ENCODE data around the gene RPS15. TPM values are rescaled to one million over a fixed set of nuclear protein-coding genes. Genes with fewer than 3 reads are reported as not detected.
A peak's percentile ranks its signal among the peaks of the same experiment; 100 is the strongest.

RPS15 gene
- polyA plus RNA-seq, 1 of the 3 experiments (the other 2 are of a cell fraction) = 3,749 TPM

DNA sequence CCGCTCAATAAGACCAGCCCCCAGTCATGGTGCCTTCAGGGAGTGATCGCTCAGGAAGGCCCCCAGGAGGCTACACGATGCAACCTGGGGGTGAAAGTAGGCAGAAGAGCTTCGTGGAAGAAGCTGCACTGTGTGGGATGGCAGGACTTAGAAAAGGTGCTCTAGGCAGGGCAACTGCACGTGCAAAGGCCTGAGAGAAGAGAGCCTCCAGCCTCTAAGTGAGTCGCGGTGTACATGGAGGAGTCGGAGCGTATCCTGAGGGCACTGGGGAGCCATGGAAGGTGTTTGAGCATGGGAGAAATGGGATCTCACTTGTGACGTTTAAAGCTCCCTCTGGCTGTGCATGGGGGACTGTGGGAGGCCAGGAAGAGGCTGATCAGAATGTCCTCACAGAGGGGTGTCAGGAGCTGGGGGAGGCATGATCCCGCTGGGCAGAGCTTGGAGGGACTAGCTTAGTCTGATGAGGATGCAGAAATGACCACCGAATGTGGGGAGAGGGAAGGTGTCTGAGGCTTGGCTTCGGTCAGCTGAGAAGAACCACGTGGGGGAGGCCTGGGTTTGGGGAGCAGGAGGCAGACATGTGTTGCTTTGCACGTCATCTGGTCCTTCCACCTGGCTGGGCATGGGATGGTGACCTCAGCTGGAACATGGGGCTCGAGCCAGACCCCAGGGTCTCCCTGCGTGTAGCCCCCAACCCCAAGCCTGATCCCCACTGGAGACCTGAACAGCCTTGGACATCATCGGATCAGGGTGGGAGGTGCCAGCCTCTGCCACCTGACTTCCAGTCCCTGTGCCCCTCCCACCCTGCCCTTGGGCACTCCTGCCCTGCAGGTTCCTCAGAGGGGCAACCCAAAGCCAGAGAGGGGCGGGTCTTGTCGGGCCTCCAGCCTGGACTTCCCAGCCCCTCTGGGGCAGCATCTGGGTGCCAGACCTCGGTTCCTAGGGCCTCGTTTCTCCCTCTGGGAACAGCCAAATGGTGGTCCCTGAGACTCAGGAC, 12.8 kb downstream of the RPS15 start:
- Histone ChIP-seq H3K4me3 (ENCODE audit: low read depth in 2 of 2, low read length in 1 of 2) (peak overlapping the region; percentile 60 to 62), H3K4me1 (ENCODE audit: control insufficient read depth in 1 of 2, insufficient read depth in 2 of 2, low read depth in 1 of 2, low read length in 1 of 2) (peaks cover 0 to 46% of the 10 kb centered on the region in 2 experiments; a peak in 1 of 4 replicates), H3K4me2 (peak overlapping the region; percentile 80), H3K36me3 (replicated peaks in 1 of 2; ENCODE audit: control insufficient read depth in 1 of 2, insufficient read depth in 2 of 2, low read length in 1 of 2) (no peaks in the 10 kb centered on the region), H3K9ac (no peak overlapping the region), H3K27me3 (ENCODE audit: insufficient read depth) (no peaks in the 10 kb centered on the region), H3K9me3 (no peaks in the 10 kb centered on the region), H3K27ac (ENCODE audit: low read depth in 2 of 2, low read length in 1 of 2) (peak overlapping the region in 1 of 2 experiments; percentile 86; a peak in 2 of 4 replicates), H4K20me1 (ENCODE audit: insufficient read depth) (peaks cover 30% of the 10 kb centered on the region), H2AFZ (ENCODE audit: low read depth) (no peak overlapping the region), H3K9me2 (no peaks in the 10 kb centered on the region), H3F3A (replicated peaks; ENCODE audit: insufficient read depth) (peaks cover 19% of the 10 kb centered on the region), H3K79me2 (ENCODE audit: insufficient read depth) (no peaks in the 10 kb centered on the region)
- WGBS (ENCODE audit: low lambda C conversion rate) = 45% methylated on average over 12 of the region's 22 CpGs
- peak; percentile 69 for DNase-seq
- POLR2A ChIA-PET = interaction anchor here (0.6 to 1.9 kb wide), 6 partner anchors 20 to 182 kb away, joined by 3 to 8 read pairs (median 4); partner anchors contain the start of gene CIRBP
- no peak for TF ChIP-seq JUND (IDR thresholded peaks at IDR 0.05)
- peak; percentile 82 for TF ChIP-seq MXI1 (IDR thresholded peaks at IDR 0.05; ENCODE audit: low read depth, low read length)
- TF ChIP-seq, protein P1, sequence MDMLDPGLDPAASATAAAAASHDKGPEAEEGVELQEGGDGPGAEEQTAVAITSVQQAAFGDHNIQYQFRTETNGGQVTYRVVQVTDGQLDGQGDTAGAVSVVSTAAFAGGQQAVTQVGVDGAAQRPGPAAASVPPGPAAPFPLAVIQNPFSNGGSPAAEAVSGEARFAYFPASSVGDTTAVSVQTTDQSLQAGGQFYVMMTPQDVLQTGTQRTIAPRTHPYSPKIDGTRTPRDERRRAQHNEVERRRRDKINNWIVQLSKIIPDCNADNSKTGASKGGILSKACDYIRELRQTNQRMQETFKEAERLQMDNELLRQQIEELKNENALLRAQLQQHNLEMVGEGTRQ (IDR thresholded peaks at IDR 0.05; ENCODE audit: borderline replicate concordance, low read depth, low read length) = no peak
- CTCF ChIA-PET = interaction anchor here (0.6 to 1.5 kb wide), 1 partner anchor 185 kb away, joined by 4 to 6 read pairs; no protein-coding TSS in a partner anchor

DNA sequence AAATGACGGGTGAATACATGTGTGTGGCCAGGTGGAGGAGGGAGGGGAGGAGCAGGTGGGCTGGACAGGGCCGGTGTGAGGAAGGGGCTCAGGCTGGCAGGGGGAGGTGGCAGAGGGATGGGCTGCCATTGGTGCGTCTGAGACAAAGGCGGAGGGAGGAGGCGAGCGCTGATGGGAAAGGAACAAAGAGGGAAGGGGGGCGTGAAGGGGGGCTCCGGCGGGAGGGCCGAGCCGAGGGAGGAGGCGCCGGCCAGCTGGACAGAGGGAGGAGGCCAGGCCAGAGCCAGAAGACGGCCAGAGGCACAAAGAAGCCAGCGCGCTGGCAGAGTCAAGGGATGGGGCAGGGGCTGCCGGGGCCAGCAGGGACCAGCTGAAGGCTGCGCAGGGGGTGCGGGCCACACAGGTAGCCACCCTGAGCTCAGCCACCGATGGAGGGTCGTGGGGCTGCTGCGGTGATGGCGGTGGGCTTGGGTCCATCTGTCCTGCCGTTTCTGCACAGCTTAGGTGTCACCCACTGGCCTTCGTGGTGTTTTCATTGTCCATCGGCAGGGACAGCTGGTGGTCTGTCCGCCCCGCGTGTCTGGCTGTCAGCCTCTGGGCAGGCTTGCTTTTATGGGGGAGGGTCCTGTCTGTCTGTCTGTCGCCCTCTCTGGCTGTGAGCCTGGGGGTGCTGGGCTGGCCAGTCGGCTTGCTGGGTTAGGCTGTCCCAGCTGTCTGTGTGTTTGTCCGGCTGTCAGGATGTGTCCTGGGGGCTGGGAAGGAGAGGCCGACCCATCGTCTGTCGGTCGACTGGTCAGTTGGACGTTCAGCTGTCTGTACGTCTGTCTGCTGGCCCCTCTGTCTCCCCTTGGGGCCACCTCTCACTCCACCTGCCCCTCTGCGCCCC, 14.0 kb downstream of the RPS15 start:
- Histone ChIP-seq H2AFZ (ENCODE audit: low read depth) (no peak overlapping the region), H3K4me2 (peak overlapping the region; percentile 19; the same call in 1 of the 2 replicates), H3K4me1 (ENCODE audit: control insufficient read depth in 1 of 2, insufficient read depth in 2 of 2, low read depth in 1 of 2, low read length in 1 of 2) (peaks cover 0 to 43% of the 10 kb centered on the region in 2 experiments; a peak in 1 of 4 replicates), H3K36me3 (replicated peaks in 1 of 2; ENCODE audit: control insufficient read depth in 1 of 2, insufficient read depth in 2 of 2, low read length in 1 of 2) (no peaks in the 10 kb centered on the region), H4K20me1 (ENCODE audit: insufficient read depth) (peaks cover 25% of the 10 kb centered on the region), H3K9ac (no peak overlapping the region), H3K79me2 (ENCODE audit: insufficient read depth) (no peaks in the 10 kb centered on the region), H3K27me3 (ENCODE audit: insufficient read depth) (no peaks in the 10 kb centered on the region), H3K4me3 (ENCODE audit: low read depth in 2 of 2, low read length in 1 of 2) (peak overlapping the region in 1 of 2 experiments; percentile 60; a peak in 1 of 4 replicates), H3F3A (replicated peaks; ENCODE audit: insufficient read depth) (peaks cover 19% of the 10 kb centered on the region), H3K9me2 (no peaks in the 10 kb centered on the region), H3K9me3 (no peaks in the 10 kb centered on the region), H3K27ac (ENCODE audit: low read depth in 2 of 2, low read length in 1 of 2) (peak overlapping the region in 1 of 2 experiments; percentile 86; a peak in 2 of 4 replicates)
- TF ChIP-seq ELF1 (IDR thresholded peaks at IDR 0.05) (no peak), CHD2 (IDR thresholded peaks at IDR 0.05; ENCODE audit: low read length, partially characterized antibody) (no peak), MXI1 (IDR thresholded peaks at IDR 0.05; ENCODE audit: low read depth, low read length) (no peak), TEAD4 (IDR thresholded peaks at IDR 0.05; ENCODE audit: borderline replicate concordance, insufficient read depth) (no peak), GATA2 (CRISPR knock-in tag; IDR thresholded peaks at IDR 0.05) (no peak), FOSL2 (IDR thresholded peaks at IDR 0.05; ENCODE audit: borderline replicate concordance, low read depth) (no peak), FOXJ3 (CRISPR knock-in tag; IDR thresholded peaks at IDR 0.05) (no peak), NRF1 (IDR thresholded peaks at IDR 0.05; ENCODE audit: low read depth, low read length) (no peak)
- TF ChIP-seq, protein P2, sequence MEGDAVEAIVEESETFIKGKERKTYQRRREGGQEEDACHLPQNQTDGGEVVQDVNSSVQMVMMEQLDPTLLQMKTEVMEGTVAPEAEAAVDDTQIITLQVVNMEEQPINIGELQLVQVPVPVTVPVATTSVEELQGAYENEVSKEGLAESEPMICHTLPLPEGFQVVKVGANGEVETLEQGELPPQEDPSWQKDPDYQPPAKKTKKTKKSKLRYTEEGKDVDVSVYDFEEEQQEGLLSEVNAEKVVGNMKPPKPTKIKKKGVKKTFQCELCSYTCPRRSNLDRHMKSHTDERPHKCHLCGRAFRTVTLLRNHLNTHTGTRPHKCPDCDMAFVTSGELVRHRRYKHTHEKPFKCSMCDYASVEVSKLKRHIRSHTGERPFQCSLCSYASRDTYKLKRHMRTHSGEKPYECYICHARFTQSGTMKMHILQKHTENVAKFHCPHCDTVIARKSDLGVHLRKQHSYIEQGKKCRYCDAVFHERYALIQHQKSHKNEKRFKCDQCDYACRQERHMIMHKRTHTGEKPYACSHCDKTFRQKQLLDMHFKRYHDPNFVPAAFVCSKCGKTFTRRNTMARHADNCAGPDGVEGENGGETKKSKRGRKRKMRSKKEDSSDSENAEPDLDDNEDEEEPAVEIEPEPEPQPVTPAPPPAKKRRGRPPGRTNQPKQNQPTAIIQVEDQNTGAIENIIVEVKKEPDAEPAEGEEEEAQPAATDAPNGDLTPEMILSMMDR (IDR thresholded peaks at IDR 0.05) = no peak
- TF ChIP-seq, protein P3, sequence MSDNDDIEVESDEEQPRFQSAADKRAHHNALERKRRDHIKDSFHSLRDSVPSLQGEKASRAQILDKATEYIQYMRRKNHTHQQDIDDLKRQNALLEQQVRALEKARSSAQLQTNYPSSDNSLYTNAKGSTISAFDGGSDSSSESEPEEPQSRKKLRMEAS (IDR thresholded peaks at IDR 0.05; ENCODE audit: low read depth) = no peak
- TF ChIP-seq, protein P1 (IDR thresholded peaks at IDR 0.05; ENCODE audit: borderline replicate concordance, low read depth, low read length) = no peak
- TF ChIP-seq, protein P4, sequence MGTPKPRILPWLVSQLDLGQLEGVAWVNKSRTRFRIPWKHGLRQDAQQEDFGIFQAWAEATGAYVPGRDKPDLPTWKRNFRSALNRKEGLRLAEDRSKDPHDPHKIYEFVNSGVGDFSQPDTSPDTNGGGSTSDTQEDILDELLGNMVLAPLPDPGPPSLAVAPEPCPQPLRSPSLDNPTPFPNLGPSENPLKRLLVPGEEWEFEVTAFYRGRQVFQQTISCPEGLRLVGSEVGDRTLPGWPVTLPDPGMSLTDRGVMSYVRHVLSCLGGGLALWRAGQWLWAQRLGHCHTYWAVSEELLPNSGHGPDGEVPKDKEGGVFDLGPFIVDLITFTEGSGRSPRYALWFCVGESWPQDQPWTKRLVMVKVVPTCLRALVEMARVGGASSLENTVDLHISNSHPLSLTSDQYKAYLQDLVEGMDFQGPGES (IDR thresholded peaks at IDR 0.05; ENCODE audit: low read depth, low read length) = no peak
- CTCF ChIA-PET = interaction anchor here (0.7 to 1.5 kb wide), 5 partner anchors 14 to 186 kb away, joined by 3 to 6 read pairs (median 5); partner anchors contain the start of gene RPS15
- POLR2A ChIA-PET = interaction anchor here (1.0 kb wide), 2 partner anchors 8 to 115 kb away, joined by 3 to 5 read pairs; no protein-coding TSS in a partner anchor
- 24% methylated on average over 21 of the region's 39 CpGs for WGBS (ENCODE audit: low lambda C conversion rate)
- DNase-seq = peak; percentile 86

All from SK-N-SH (cell line).